NCI-H510A (cell line): ENCODE data around the gene TNFRSF9.
A peak's percentile ranks its signal among the peaks of the same experiment; 100 is the strongest.
"Not testable (repeated sequence)": the region's sequence is repeated elsewhere in the genome, so short reads cannot be mapped to it uniquely, and the experiment has no call there.

Experiments used
- DNase-seq: peaks from one replicate; lab custom pipeline; 2025; lab: John Stamatoyannopoulos, UW

Gene TNFRSF9

DNA sequence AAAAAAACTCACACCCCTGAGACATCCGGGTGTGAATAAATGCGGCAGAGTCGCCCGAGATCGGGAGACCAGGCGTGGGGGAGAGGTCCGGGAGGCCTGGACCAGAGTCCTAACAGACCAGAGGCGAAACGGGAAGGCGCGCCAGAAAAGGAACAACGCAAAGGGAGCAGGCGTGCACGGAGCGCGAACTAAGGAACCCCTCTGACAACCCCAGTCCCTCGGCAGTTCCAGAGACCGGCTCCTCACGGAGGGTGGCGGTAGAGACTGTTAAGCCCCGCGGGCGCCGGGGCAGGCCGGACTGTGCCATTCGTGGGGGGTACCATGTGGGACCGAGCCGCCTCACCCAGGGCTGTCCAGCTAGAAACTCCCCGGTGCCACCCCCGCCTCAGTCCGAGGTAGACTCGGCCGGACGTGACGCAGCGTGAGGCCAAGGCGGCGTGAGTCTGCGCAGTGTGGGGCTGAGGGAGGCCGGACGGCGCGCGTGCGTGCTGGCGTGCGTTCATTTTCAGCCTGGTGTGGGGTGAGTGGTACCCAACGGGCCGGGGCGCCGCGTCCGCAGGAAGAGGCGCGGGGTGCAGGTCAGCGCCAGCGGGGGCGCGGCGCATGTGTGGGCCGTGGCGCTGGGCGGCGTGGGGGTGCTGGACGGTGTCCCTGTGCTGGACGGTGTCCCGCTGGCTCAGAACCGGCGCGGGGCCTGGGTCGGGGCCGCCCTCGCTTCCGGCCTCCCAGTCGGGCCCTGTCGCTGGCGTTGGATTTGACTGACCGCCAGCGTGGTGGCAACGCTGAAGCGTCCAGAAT is 20.8 kb upstream of the TNFRSF9 start, which contains the start of gene PARK7:
PARK7 (plus strand) TSS at position 496 of the 798 bp plus-strand sequence. CDS start 1,075 bp downstream, outside the sequence.
- peak; percentile 100 for DNase-seq

- DNase-seq, result no peak
Measured at GRCh38 chr1:7960867-7961215, 20.2 kb upstream of the TNFRSF9 start.

- no peak for DNase-seq
Measured at GRCh38 chr1:7960165-7960564, 19.5 kb upstream of the TNFRSF9 start.

GRCh38 chr1:7956218-7957032 is 15.8 kb upstream of the TNFRSF9 start:
- no peak for DNase-seq

DNA sequence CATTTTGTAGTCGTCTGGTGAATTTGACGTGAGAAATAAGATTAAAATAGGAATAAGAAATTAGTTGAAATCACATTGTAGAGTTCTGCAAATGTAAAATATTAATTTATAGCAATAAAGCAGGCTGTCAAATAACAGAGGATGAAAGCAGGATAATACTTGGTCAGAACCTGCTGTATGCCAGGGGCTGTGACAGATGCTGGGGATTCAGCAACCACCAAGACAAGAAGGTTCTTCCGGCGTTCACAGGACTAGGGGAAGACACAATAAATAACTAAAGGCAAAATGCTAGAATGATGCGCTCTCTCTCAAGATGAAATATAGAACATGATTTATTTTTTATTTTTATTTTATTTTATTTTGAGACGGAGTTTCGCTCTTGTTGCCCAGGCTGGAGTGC is 14.0 kb upstream of the TNFRSF9 start:
- DNase-seq, result no peak

GRCh38 chr1:7953850-7954609 is 13.4 kb upstream of the TNFRSF9 start:
- DNase-seq, result peak; percentile 99

GRCh38 chr1:7952791-7953190 is 12.2 kb upstream of the TNFRSF9 start:
- not testable (repeated sequence) for DNase-seq

DNA sequence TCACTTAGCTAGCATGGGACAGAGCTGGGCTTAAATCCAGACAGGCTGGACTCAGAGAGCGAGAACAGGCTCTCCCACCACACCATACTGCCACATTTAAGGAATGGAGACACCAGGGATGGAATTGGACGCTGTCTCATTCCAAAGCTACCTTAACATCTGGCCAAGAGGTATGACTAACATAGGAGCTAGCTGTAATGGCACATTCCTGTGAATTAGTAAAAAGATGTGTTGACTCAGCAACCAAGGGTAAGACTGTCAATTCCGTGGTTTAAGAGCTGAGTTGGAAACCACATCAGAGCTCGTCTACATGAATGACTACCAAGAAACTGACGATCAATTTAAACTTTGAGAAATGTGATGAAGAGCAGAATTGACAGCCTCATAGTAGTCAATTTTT is 8.3 kb upstream of the TNFRSF9 start:
- no peak for DNase-seq

- DNase-seq, result no peak
Measured at GRCh38 chr1:7943251-7943650, 2.6 kb upstream of the TNFRSF9 start.

GRCh38 chr1:7942214-7942921 is 1.7 kb upstream of the TNFRSF9 start:
- peak; percentile 36 for DNase-seq

- no peak for DNase-seq
Measured at GRCh38 chr1:7941437-7941793, 776 bp upstream of the TNFRSF9 start.

- no peak for DNase-seq
Measured at GRCh38 chr1:7940034-7940433, 605 bp downstream of the TNFRSF9 start.

DNA sequence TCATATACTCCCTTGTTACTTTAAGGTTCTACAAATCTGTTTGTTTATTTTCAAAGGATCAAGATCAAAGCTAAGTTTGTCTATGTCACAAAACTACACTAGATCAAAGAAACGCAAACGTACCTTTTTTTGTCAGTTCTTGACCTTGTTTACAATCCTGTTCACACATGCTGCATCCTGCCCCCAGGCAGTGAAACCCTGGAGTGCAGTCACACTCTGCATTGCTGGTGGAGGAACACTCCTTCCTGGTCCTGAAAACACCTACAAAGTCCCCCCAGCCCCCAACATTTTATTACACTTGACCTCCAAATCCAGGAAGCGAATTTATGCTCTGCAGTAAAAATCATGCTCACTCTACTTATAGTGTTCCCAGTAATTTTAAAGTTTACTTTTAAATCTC is 2.6 kb downstream of the TNFRSF9 start:
- no peak for DNase-seq

- no peak for DNase-seq
Measured at GRCh38 chr1:7932524-7933138, 8.0 kb downstream of the TNFRSF9 start.

DNA sequence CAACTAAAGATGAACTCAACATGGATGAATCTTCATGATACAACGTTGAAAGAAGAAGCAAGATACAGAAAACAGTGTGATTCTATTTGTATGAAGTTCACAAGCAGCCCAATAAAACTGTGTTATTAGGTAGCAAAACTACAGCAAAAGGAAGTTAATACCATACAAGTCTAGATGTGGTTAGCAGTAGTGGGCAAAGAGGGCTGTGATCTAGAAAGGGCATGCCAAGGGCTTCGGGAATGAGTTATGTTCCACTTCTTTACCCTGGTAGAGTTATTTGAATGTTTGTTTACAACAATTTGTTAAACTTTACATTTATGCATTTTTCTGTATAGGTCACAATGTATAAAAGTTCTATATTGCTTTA is 9.2 kb downstream of the TNFRSF9 start:
- DNase-seq, result no peak

DNA sequence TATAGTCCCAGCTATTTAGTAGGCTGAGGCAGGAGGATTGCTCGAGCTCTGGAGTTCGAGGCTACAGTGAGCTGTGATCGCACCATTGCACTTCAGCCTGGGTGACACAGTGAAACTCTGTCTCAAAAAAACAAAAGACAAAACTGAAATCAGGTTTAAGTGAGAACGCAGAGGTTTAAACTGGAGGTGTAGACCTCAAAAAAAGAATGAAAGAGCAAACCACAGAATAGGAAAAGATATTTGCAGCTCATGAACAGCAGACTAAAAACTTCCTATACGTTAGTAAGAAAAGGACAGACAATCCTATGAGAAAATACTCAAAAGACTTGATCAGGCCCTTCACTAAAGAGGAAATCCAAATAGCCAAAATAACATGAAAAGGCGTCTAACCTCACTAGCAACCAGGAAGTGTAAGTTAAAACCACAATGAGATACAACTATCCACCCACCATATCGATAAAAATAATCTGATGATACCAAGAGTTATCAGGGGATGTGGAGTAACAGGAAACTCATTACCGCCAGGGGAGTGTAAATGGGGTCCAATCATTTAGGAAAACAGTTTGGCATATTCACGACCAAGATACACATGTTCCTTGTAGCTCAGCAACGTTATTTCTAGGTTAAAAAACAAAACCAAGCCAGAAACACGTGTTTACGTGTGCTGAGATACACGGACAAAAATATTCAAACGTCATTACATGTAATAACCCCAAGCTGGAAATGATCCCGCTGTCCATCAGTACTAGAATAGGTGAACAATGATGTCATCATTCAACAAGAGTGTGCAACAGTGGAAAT is 9.8 kb downstream of the TNFRSF9 start:
- no peak for DNase-seq

GRCh38 chr1:7929637-7930036 is 11.0 kb downstream of the TNFRSF9 start:
- no peak for DNase-seq

GRCh38 chr1:7928247-7928646 is 12.4 kb downstream of the TNFRSF9 start:
- DNase-seq, result no peak

DNA sequence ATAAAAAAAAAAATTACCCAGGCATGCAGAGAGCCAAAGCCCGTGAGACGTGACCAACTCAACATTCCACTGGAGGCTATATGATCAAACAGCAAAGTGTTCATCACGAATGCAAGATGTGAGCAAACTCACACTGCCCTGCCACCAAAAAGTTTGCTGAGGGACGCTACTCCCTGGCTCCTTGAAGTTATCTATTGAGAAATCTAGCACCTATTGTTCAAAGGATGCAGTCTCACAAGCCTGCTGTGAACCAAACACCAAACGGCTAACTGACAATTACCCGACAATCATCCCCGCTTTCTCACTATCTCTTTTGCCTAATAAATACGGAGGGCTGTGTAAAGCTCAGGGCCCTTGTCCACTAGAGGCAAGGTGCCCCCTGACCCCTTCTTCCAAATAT is 13.6 kb downstream of the TNFRSF9 start:
- DNase-seq, result not testable (repeated sequence)

DNA sequence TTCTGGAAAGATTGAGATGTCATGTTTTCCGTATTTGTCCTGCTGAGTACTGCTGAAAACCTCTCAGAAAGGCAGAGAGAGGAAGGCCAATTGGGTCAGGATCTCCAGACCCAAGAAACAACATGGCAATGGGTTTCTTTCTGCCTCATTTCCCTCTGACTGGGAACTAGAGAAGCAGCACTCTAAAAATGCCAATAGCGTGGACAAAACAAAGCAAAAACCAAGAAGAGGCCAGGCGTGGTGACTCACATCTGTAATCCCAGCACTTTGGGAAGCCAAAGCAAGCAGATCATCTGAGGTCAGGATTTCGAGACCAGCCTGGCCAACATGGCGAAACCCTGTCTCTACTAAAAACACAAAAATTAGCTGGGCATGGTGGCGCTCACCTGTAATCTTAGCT is 18.3 kb downstream of the TNFRSF9 start:
- no peak for DNase-seq

DNA sequence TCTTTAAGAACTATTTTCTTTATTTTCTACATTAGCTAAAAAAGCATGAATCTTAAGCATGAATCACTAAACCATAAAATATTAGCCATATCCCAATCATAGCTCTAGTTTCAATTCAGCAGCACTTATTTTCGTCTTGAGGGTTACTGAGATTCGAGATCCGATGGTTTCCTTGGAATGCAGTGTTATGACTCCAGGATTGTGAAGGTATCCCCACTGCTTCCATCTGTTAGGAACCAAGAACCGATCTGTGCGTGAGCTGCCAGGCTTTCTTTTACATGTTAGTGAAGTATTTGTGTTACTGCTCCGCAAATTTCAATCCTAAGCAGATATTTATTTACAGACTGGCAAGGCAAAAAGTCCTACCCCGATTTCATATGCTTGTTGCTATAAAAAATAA is 18.8 kb downstream of the TNFRSF9 start:
- no peak for DNase-seq
